MCF 10A (cell line): Measurements from ENCODE around the gene MAN1C1. TPM values are rescaled to one million over a fixed set of nuclear protein-coding genes. Genes with fewer than 3 reads are reported as not detected.

Experiments used
- BruUV-seq: library from RNA; stranded (reverse); fragments of 400-500 nt; replicated peaks from 2 replicates; lab custom pipeline; 2021; lab: Mats Ljungman, UMichigan
- CTCF ChIA-PET: fragments of 300-600 bp; sonication (Branson Sonifier 250); formaldehyde crosslinking; extraction: SDS; loops from one replicate; lab custom pipeline; 2021; ENCODE audit warnings: antibody characterized with exemption, inconsistent platforms; lab: Yijun Ruan, JAX
- POLR2A ChIA-PET: fragments of 300-600, 350-650 bp; sonication (Branson Sonifier 250); formaldehyde crosslinking; extraction: SDS; loops from one replicate; lab custom pipeline; 2020; ENCODE audit warnings: antibody characterized with exemption, inconsistent platforms; lab: Yijun Ruan, JAX
- DNase-seq: peaks from one replicate; pipeline ENCODE4 v3.0.0-alpha.2; 2018; ENCODE audit not compliant: unreplicated experiment
- H3K27ac Mint-ChIP-seq: one replicate; pipeline ENCODE4 v1.8.0; 2022; ENCODE audit warnings: mild to moderate bottlenecking, low read depth, mixed read lengths; ENCODE audit not compliant: unreplicated experiment
- H3K27me3 Mint-ChIP-seq: one replicate; pipeline ENCODE4 v1.8.0; 2022; ENCODE audit warnings: mixed read lengths; ENCODE audit not compliant: insufficient read depth, unreplicated experiment
- H3K36me3 Mint-ChIP-seq: one replicate; pipeline ENCODE4 v1.8.0; 2022; ENCODE audit warnings: mild to moderate bottlenecking, moderate library complexity, mixed read lengths; ENCODE audit not compliant: insufficient read depth, unreplicated experiment
- H3K4me1 Mint-ChIP-seq: one replicate; pipeline ENCODE4 v1.8.0; 2022; ENCODE audit warnings: mixed read lengths; ENCODE audit not compliant: insufficient read depth, unreplicated experiment
- H3K4me3 Mint-ChIP-seq: one replicate; pipeline ENCODE4 v1.8.0; 2022; ENCODE audit warnings: mild to moderate bottlenecking, moderate library complexity, mixed read lengths; ENCODE audit not compliant: unreplicated experiment
- H3K9me3 Mint-ChIP-seq: one replicate; pipeline ENCODE4 v1.8.0; 2022; ENCODE audit warnings: mixed read lengths; ENCODE audit not compliant: unreplicated experiment
- intact Hi-C: fragments of 100-400 bp; cut with micrococcal nuclease; formaldehyde crosslinking; loops from 2 replicates; pipeline ENCODE4 v1.14.1; 2022
- total RNA-seq: library from RNA; stranded (reverse); gene quantifications from 2 replicates; pipeline ENCODE4 v1.2.3, GENCODE V29; 2022
- TF ChIP-seq, protein P1 (sequence below): fragments of 200-600 bp; IDR thresholded peaks from one replicate; pipeline ENCODE4 v1.8.0; 2022; ENCODE audit warnings: antibody characterized with exemption, mild to moderate bottlenecking; ENCODE audit not compliant: unreplicated experiment

The MAN1C1 gene
- total RNA-seq, 1 experiment from 2014 or later = not detected

DNA sequence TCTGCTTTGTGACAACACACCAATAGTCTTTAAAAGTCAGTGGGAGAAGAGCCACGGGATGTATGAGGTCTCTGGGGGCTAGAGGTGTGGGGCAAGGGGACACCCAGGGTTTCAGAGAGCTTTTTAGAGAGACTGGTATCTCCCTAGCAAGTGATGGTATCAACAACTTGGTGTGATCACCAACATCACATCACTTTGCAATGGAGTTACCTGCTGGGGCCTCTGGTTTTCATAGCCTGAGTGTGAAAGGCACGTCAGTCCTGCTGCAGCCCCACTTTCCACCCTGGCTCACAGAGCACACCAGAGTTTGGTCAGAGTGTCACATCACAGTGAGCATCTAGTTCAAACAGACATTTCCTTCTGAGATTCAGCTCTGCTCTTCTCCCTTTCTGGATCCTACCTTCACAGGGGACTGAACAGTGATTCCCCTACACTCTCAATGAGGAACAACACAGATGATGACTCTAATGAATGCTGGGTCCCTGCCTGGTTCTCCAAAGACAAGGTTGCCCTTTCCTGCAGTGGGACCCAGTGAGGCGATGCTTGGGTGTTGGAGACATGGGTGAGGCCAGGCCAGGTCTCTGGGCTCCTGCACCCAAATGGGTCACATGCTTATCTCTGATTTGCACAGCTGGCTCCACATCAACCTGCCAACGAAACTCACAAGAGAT, 2.0 kb upstream of the MAN1C1 start:
- CTCF ChIA-PET = no interaction called here
- intact Hi-C loops = no loop called here

DNA sequence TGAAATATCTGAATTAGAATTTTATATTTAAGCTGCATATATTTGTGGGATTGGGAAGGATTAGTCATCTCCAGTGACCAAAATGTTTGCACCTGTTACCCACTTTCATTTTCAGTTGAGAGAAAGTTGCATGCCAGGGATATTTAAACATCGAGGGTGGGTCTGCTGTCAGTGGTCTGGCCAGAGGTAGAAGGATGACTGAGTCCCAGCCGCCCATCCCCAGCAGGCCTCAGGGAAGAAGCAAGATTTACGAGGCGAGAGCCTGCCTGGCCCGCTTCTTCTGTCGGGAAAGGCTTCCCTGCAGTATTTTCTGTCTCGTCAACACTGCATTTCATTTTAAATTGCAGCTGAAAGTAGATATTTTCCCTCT, 1.4 kb upstream of the MAN1C1 start:
- TF ChIP-seq, protein P1, sequence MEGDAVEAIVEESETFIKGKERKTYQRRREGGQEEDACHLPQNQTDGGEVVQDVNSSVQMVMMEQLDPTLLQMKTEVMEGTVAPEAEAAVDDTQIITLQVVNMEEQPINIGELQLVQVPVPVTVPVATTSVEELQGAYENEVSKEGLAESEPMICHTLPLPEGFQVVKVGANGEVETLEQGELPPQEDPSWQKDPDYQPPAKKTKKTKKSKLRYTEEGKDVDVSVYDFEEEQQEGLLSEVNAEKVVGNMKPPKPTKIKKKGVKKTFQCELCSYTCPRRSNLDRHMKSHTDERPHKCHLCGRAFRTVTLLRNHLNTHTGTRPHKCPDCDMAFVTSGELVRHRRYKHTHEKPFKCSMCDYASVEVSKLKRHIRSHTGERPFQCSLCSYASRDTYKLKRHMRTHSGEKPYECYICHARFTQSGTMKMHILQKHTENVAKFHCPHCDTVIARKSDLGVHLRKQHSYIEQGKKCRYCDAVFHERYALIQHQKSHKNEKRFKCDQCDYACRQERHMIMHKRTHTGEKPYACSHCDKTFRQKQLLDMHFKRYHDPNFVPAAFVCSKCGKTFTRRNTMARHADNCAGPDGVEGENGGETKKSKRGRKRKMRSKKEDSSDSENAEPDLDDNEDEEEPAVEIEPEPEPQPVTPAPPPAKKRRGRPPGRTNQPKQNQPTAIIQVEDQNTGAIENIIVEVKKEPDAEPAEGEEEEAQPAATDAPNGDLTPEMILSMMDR = no peak
- Mint-ChIP-seq H3K4me3 (peak overlapping the region; percentile 60), H3K27ac (no peak overlapping the region), H3K36me3 (no peaks in the 10 kb centered on the region), H3K4me1 (peaks cover 7% of the 10 kb centered on the region), H3K27me3 (peaks cover 42% of the 10 kb centered on the region), H3K9me3 (no peaks in the 10 kb centered on the region)
- POLR2A ChIA-PET = interaction anchor here (1.0 kb wide), 1 partner anchor 42 kb away, joined by 3 read pairs; no protein-coding TSS in a partner anchor
- no TSS peak for BruUV-seq
- no peak for DNase-seq
- CTCF ChIA-PET = no interaction called here
- intact Hi-C loops = no loop called here

More for the DNA sequence above, 2.0 kb upstream of the MAN1C1 start:
- H3K9me3 Mint-ChIP-seq = no peaks in the 10 kb centered on the region
- no TSS peak for BruUV-seq
- peaks cover 42% of the 10 kb centered on the region for H3K27me3 Mint-ChIP-seq
- no peak for DNase-seq
- no peaks in the 10 kb centered on the region for H3K36me3 Mint-ChIP-seq
- no peak overlapping the region for H3K4me3 Mint-ChIP-seq
- no peak overlapping the region for H3K27ac Mint-ChIP-seq
- POLR2A ChIA-PET = interaction anchor here (0.6 to 1.0 kb wide), 4 partner anchors 32 to 185 kb away, joined by 3 to 4 read pairs (median 3); no protein-coding TSS in a partner anchor
- peaks cover 7% of the 10 kb centered on the region for H3K4me1 Mint-ChIP-seq
- TF ChIP-seq, protein P1 = no peak

DNA sequence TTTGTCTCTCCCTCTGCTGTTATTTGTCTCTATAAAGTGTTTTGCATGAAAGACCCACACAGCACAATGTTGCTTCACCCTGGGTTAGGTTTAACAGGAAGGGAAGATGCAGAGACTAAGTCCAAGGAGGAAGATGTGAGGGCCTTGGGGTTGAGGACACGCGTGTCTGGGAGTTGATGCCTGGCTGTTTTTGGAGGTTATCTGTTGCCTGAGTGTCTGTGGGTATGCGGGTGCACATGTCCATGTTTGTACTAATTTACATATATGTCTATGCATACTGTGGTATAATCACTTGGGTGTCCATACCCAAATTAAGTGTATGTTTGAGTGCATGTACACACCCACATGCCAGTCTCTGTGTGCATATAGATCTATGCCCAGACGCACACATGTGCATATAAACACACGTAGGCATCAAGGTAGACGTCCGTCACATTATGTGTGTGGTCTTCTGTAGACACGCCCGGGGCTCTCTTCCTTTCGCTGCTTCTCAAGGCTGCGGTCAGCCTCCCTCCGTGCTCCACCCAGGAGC, 962 bp upstream of the MAN1C1 start:
- Mint-ChIP-seq H3K27ac (no peak overlapping the region), H3K27me3 (peaks cover 42% of the 10 kb centered on the region), H3K4me3 (peak overlapping the region; percentile 60), H3K9me3 (no peaks in the 10 kb centered on the region), H3K4me1 (peaks cover 7% of the 10 kb centered on the region), H3K36me3 (no peaks in the 10 kb centered on the region)
- no peak for DNase-seq
- intact Hi-C loops = no loop called here
- POLR2A ChIA-PET = no interaction called here
- BruUV-seq = no TSS peak
- TF ChIP-seq, protein P1 = no peak
- CTCF ChIA-PET = no interaction called here

DNA sequence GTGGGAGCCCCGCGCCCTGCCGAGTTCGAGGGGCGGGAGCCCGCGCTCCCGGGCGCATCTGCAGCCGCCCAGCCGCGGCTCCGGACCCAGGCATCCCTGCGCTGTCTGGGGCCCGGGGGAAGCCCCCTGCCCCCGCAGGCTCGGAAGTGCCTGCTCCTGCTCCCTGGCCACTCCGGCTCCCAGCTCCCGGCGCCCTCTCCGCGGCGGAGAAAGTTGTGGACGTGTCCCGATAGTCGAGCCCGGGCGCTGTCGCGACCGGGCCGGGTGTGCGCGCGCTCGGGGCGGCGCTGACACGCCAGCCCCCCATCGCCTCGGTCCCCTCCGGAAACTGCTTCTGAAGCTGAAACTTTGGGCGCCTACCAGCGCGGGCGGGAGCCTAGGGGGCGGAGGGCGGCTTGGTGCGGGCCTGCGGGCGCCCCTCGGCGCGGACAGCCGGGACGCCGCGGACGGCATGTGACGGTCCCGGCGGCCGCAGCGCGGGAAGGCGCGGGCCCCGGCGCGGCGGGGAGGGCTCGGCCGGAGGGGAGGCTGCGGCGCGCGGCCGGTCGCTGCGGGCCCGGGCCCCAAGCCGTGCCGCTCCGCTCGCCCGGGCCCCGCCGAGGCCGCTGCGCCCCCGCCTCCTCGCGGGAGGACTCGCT, 515 bp downstream of the MAN1C1 start:
- no peaks in the 10 kb centered on the region for H3K9me3 Mint-ChIP-seq
- peak overlapping the region; percentile 60 for H3K4me3 Mint-ChIP-seq
- BruUV-seq = no TSS peak
- TF ChIP-seq, protein P1 = no peak
- H3K36me3 Mint-ChIP-seq = no peaks in the 10 kb centered on the region
- DNase-seq = no peak
- CTCF ChIA-PET = no interaction called here
- H3K27ac Mint-ChIP-seq = no peak overlapping the region
- POLR2A ChIA-PET = no interaction called here
- intact Hi-C loops = no loop called here
- peaks cover 13% of the 10 kb centered on the region for H3K4me1 Mint-ChIP-seq
- peaks cover 45% of the 10 kb centered on the region for H3K27me3 Mint-ChIP-seq
